NCI-H2171 treated with DMSO at 0.1 percent for 48 hours (cell line): Measurements from ENCODE around the gene PDK3.

ENCODE experiments used
- DNase-seq: peaks from one replicate; lab custom pipeline; 2025; lab: John Stamatoyannopoulos, UW

PDK3 gene

GRCh38 chrX:24482823-24483415, 17.8 kb downstream of the PDK3 start:
- no peak for DNase-seq

GRCh38 chrX:24483596-24483995, 18.5 kb downstream of the PDK3 start:
- DNase-seq: no peak

- no peak for DNase-seq
Measured at GRCh38 chrX:24485323-24485722, 20.2 kb downstream of the PDK3 start.

DNA sequence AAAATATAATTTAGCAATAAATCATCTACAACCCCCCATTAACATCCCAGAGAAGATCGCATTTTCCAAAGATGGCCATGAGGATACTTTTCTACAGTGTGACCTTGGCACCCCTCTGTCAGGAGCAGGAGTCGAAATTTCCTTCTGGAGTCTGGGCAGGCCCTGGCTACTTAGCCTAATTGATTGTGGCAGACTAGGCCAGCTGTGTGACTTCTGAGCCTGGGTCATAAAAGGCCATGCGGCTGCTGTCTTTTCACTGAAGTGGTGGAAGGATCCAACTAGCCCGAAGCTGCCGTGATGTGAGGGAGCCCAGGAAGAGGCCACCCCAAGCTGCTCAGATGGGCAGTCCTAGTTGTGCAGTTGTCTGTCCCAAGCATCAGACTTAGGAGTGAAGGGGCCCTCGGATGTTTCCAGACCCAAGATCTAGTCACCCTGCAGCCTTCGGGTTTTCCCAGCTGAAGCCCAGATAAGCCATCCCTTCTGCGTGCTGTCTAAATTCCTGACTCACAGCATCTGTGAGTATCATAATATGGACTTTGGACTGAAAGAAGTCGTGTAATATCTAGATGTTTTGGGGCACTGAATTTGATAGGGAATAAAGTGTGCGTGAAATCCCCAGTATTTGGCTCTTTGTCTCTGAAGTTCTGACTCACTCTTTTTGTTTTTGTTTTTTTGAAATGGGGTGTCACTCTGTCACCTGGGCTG, 21.0 kb downstream of the PDK3 start:
- DNase-seq: no peak

- no peak for DNase-seq
Measured at GRCh38 chrX:24487571-24487970, 22.5 kb downstream of the PDK3 start.

DNA sequence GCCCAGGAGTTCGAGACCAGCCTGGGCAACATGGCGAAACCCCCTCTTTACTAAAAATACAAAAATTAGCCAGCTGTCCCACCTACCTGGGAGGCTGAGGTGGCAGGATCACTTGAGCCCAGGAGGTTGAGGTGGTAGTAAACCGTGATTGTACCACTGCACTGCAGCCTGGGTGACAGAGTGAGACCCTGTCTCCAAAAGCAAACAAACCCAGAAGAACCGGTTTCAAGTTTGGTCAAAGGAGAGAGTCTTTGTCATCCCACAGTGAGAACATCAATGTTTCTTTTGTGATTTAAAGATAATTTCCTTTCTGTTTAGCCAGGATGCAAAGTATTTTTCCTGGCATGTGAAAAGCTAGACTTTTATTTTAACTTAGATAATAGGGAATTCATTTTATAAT, 26.7 kb downstream of the PDK3 start:
- DNase-seq: no peak

GRCh38 chrX:24493740-24494581, 28.9 kb downstream of the PDK3 start:
- peak; percentile 8 for DNase-seq

DNA sequence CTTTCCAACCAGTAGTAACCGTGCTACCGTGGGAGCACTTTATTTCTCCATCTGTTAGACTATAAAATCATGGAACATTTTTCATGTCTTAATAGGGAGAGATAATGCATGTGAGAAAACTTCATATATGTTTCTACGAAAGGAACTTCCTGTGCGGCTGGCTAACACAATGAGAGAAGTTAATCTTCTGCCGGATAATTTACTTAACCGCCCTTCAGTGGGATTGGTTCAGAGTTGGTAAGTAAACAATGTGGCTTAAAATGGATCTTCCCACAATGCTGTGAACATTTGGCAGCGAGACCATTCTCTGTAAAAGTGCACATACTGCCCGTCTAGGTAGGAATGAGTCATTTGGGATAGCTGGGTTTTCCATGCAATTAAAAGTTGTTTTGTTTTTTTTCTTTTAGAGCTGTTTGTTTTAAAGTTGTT, 29.6 kb downstream of the PDK3 start:
- DNase-seq: peak; percentile 1

- DNase-seq: no peak
Measured at GRCh38 chrX:24495700-24496099, 30.6 kb downstream of the PDK3 start.

GRCh38 chrX:24498181-24498580, 33.1 kb downstream of the PDK3 start:
- DNase-seq: no peak

DNA sequence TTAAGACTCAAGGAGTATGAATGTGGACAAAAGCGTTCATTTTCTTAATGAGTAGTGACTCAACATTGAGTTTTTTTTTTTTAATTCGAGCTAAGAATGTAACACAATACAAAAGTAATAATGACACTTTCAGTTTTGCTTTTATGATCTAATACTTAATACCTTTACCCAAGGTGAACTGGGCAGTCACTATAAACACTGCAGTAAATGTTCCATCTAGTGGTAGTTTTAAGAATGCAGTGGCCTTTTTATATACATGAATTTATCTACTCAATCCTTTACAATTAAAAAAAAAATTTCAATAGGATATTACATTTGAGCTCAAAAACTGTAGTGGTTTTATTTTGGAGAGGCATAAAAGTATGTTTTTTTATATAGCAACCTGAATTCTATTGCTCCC, 33.9 kb downstream of the PDK3 start:
- DNase-seq: peak; percentile 12

DNA sequence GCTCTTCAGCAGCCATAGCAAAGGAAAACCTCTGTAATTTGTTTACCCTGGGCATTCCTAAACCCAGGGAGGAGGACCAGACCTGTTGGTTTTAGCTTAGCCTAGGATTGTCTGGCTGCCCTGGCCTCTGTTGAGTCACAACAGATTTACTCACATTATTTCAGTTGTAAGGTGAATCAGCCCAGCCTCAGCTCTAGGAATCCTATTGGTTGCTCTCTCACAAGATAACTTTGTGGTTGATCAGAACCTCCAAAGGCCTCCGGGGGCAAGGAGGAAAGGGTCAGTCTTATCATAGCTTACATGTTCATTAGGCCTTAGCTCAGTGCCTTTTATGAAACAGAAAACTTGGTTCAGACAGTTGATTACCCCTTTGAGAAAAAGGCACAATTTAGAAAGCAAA, 41.0 kb downstream of the PDK3 start:
- no peak for DNase-seq

- DNase-seq: no peak
Measured at GRCh38 chrX:24508375-24508774, 43.3 kb downstream of the PDK3 start.

DNA sequence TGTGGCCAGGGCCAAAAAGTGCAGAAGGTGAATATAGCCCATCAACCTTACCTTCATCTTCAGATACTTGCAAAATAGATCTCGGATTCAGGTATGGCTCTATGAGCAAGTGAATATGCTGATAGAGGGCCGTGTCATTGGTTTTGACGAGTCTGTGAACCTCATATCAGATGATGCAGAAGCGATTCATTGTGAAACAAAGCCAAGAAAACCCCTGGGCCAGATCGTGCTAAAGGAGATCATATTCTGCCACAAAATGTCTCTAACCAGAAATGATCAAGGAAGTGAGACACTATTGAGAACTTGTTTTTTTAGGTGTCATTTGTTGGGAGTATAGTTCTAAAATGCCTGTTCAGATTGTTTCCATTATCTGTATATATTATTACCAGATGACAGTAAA, 48.3 kb downstream of the PDK3 start:
- no peak for DNase-seq

DNA sequence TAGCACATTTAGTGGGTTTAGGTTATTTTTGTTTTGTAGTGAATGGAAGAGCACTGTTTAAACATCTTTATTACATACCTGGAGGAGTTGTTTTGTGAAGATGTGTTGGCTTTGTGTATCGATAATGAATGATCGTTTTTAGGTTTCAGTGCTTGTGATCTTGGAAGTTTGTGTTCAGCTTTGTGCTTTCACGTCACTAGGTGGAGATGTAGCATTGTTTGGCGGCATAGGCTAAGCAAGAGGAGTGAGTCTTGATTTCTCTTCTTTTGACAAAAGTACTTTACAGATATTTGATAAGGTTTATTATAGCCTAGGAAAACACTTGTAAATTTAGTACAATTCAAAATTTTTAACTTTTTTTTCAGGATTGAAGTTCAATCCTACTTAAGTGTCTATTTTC, 50.4 kb downstream of the PDK3 start:
- peak; percentile 31 for DNase-seq

DNA sequence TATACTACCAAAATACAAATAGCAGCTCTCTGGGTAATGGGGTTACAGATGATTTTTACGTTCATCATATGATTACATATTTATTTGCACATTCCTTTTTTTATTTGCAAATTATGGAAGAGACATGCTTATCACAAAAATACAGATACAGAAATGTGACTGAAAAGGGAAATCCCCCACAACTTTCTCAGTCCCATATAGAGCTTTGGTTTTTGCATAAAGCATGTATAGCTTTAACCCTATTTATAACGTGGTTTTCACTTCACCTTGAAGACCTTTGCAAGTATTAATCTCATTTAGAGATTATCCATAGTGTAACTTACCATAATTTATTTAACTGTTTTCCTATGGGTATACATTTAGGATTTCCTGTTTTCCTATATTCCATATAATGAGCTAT, 55.4 kb downstream of the PDK3 start:
- no peak for DNase-seq

- DNase-seq: no peak
Measured at GRCh38 chrX:24525455-24525854, 60.4 kb downstream of the PDK3 start.

- no peak for DNase-seq
Measured at GRCh38 chrX:24526616-24527015, 61.5 kb downstream of the PDK3 start.

DNA sequence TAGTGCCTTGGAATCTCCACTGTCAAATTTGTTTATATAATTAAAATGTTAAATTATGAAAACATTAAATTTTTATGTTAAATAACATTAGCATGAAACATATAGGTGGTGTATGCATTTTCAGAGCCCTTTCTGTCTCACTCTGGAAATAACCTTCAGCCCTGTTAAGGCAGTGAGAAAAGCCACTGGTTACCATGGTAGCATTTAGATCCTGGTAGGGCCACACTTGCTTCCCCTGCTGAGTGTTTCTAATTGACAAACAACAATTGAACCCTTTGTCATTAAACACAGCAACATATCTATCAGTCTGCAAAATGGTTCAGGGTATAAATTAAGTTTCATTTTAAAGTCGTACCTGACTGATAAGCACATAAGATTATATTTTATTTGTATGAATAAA, 63.5 kb downstream of the PDK3 start:
- DNase-seq: no peak

DNA sequence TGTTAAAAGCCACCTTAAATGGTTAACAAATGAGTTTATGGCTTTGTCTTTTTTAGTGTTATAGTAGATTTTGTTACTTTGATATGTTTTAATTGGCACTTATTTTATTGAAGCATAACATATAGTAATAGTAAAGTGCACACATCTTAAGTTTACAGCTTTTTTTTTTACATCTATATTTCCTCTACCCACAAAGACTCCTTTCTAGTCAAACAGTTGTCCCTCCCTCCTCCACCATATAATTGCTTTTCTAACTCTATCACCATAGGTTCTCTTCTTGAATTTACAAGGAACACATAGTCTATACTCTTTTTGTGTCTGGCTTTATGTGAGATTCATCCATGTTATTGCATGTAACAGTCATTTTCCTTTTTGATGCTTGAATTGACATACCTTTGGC, 71.5 kb downstream of the PDK3 start:
- no peak for DNase-seq

DNA sequence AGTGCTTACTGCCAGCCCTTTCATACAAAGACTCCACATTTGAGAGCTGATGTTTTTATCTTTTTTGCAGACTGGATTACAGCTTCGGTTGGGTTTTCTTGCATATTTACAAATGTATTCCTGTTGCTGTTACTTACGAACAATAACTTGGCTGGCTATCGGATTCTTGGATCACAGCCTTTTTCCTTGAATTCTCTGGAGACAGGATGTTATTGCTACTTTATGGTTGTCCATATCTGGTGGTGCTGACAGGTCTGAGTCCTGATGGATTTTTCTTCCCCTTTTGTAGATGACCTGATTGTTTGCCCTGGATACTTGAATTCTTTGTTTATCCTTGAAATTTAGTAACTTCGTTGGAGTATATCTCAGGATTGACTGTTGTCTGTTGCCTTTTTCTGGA, 77.7 kb downstream of the PDK3 start:
- no peak for DNase-seq

GRCh38 chrX:24547961-24548360, 82.9 kb downstream of the PDK3 start:
- DNase-seq: no peak

GRCh38 chrX:24550166-24550565, 85.1 kb downstream of the PDK3 start:
- DNase-seq: no peak
